WTC11 (cell line): ENCODE measurements around the gene GPATCH2L. TPM values are rescaled to one million over a fixed set of nuclear protein-coding genes. Genes with fewer than 3 reads are reported as not detected.

Source experiments
- ATAC-seq: fragments of 200-7000 bp; cut with Tn5 transposase; 2 replicates; pipeline ENCODE4 v1.10.0; 2021; ENCODE audit warnings: mild to moderate bottlenecking, moderate library complexity
- CTCF ChIA-PET: fragments of 300-600 bp; sonication (Branson Sonifier 250); formaldehyde crosslinking; loops from one replicate; lab custom pipeline; 2021; ENCODE audit warnings: antibody characterized with exemption; lab: Charles Lee
- POLR2A ChIA-PET: fragments of 350-600 bp; sonication (Branson Sonifier 250); formaldehyde crosslinking; loops from one replicate; lab custom pipeline; 2021; ENCODE audit warnings: antibody characterized with exemption; lab: Charles Lee
- DNase-seq: peaks from one replicate; pipeline ENCODE4 v3.0.0; 2021; ENCODE audit warnings: low spot score
- H3K27ac Mint-ChIP-seq: 2 replicates; pipeline ENCODE4 v1.8.0; 2021; ENCODE audit warnings: mixed read lengths
- H3K27me3 Mint-ChIP-seq: 2 replicates; pipeline ENCODE4 v1.8.0; 2021; ENCODE audit warnings: low read depth, mild to moderate bottlenecking, moderate library complexity, mixed read lengths
- H3K36me3 Mint-ChIP-seq: 2 replicates; pipeline ENCODE4 v1.8.0; 2021; ENCODE audit warnings: mixed read lengths
- H3K4me1 Mint-ChIP-seq: 2 replicates; pipeline ENCODE4 v1.8.0; 2022; ENCODE audit warnings: mixed read lengths
- H3K4me3 Mint-ChIP-seq: 2 replicates; pipeline ENCODE4 v1.8.0; 2021; ENCODE audit warnings: mild to moderate bottlenecking, moderate library complexity, mixed read lengths
- H3K9me3 Mint-ChIP-seq: 2 replicates; pipeline ENCODE4 v1.8.0; 2021; ENCODE audit warnings: mixed read lengths
- GTF2I ChIP-seq: fragments of 250-450 bp; sonication (Bioruptor Pico); conservative IDR thresholded peaks from 2 replicates; pipeline ENCODE4 v1.4.0; 2021; ENCODE audit warnings: mild to moderate bottlenecking
- SOX15 ChIP-seq: fragments of 250-450 bp; sonication (Bioruptor Pico); IDR thresholded peaks from 2 replicates; pipeline ENCODE4 v1.9.0; 2021; ENCODE audit warnings: mild to moderate bottlenecking
- ZMAT4 ChIP-seq: fragments of 250-450 bp; sonication (Bioruptor Pico); IDR thresholded peaks from 2 replicates; pipeline ENCODE4 v1.9.0; 2021; ENCODE audit warnings: mild to moderate bottlenecking
- ZNF138 ChIP-seq: sonication (generic); formaldehyde crosslinking; conservative IDR thresholded peaks from 2 replicates; pipeline ENCODE4 v1.8.1; 2022; ENCODE audit warnings: mild to moderate bottlenecking, moderate library complexity, missing genetic modification reagents
- ZNF396 ChIP-seq: fragments of 250-450 bp; sonication (Bioruptor Pico); IDR thresholded peaks from 2 replicates; pipeline ENCODE4 v1.8.0; 2021; ENCODE audit warnings: mild to moderate bottlenecking, moderate library complexity, borderline replicate concordance
- ZNF416 ChIP-seq: fragments of 250-450 bp; sonication (Bioruptor Pico); IDR thresholded peaks from 2 replicates; pipeline ENCODE4 v1.9.0; 2021; ENCODE audit warnings: mild to moderate bottlenecking, inconsistent platforms
- ZNF423 ChIP-seq: fragments of 250-450 bp; sonication (Bioruptor Pico); IDR thresholded peaks from 2 replicates; pipeline ENCODE4 v2.1.2; 2022; ENCODE audit warnings: mild to moderate bottlenecking, moderate library complexity
- ZNF512 ChIP-seq: sonication (generic); formaldehyde crosslinking; IDR thresholded peaks from 2 replicates; pipeline ENCODE4 v1.8.1; 2022; ENCODE audit warnings: missing genetic modification reagents, borderline replicate concordance
- ZNF671 ChIP-seq: fragments of 250-450 bp; sonication (Bioruptor Pico); IDR thresholded peaks from 2 replicates; pipeline ENCODE4 v1.8.0; 2021; ENCODE audit warnings: mild to moderate bottlenecking
- total RNA-seq: library from RNA; stranded (reverse); gene quantifications from 3 replicates; pipeline ENCODE4 v1.2.3, GENCODE V29; 2021
- TF ChIP-seq, protein P1 (sequence below): sonication (generic); formaldehyde crosslinking; IDR thresholded peaks from 2 replicates; pipeline ENCODE4 v1.8.0; 2022; ENCODE audit warnings: mild to moderate bottlenecking, missing genetic modification reagents
- TF ChIP-seq, protein P2 (sequence below): sonication (generic); formaldehyde crosslinking; IDR thresholded peaks from 2 replicates; pipeline ENCODE4 v1.8.1; 2023; ENCODE audit warnings: mild to moderate bottlenecking, missing genetic modification reagents, moderate library complexity
- TF ChIP-seq, protein P3 (sequence below): fragments of 250-450 bp; sonication (Bioruptor Pico); IDR thresholded peaks from 2 replicates; pipeline ENCODE4 v1.9.0; 2021; ENCODE audit warnings: mild to moderate bottlenecking, borderline replicate concordance
- TF ChIP-seq, protein P4 (sequence below): fragments of 250-450 bp; sonication (Bioruptor Pico); IDR thresholded peaks from 2 replicates; pipeline ENCODE4 v1.8.0; 2021; ENCODE audit warnings: mild to moderate bottlenecking
- TF ChIP-seq, protein P5 (sequence below): sonication (generic); formaldehyde crosslinking; IDR thresholded peaks from 2 replicates; pipeline ENCODE4 v1.8.0; 2022; ENCODE audit warnings: missing genetic modification reagents

GPATCH2L gene
- total RNA-seq, 1 experiment from 2014 or later, result 67.2 TPM

- Mint-ChIP-seq H3K4me1 (peaks cover 25% of the 10 kb centered on the region), H3K36me3 (no peaks in the 10 kb centered on the region), H3K9me3 (0 out of 2 replicates have a peak, but pooled peaks cover 6% of the 10 kb centered on the region), H3K27ac (no peak overlapping the region), H3K4me3 (no peak overlapping the region), H3K27me3 (no peaks in the 10 kb centered on the region)
- POLR2A ChIA-PET, result no interaction called here
- no peak for TF ChIP-seq ZNF671 (CRISPR knock-in tag)
- TF ChIP-seq, protein P1, sequence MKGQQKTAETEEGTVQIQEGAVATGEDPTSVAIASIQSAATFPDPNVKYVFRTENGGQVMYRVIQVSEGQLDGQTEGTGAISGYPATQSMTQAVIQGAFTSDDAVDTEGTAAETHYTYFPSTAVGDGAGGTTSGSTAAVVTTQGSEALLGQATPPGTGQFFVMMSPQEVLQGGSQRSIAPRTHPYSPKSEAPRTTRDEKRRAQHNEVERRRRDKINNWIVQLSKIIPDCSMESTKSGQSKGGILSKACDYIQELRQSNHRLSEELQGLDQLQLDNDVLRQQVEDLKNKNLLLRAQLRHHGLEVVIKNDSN, result no peak
- no peak for TF ChIP-seq ZNF138 (CRISPR knock-in tag)
- TF ChIP-seq, protein P2, sequence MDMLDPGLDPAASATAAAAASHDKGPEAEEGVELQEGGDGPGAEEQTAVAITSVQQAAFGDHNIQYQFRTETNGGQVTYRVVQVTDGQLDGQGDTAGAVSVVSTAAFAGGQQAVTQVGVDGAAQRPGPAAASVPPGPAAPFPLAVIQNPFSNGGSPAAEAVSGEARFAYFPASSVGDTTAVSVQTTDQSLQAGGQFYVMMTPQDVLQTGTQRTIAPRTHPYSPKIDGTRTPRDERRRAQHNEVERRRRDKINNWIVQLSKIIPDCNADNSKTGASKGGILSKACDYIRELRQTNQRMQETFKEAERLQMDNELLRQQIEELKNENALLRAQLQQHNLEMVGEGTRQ (CRISPR knock-in tag), result no peak
- TF ChIP-seq ZNF512 (CRISPR knock-in tag), result no peak
- TF ChIP-seq, protein P3, sequence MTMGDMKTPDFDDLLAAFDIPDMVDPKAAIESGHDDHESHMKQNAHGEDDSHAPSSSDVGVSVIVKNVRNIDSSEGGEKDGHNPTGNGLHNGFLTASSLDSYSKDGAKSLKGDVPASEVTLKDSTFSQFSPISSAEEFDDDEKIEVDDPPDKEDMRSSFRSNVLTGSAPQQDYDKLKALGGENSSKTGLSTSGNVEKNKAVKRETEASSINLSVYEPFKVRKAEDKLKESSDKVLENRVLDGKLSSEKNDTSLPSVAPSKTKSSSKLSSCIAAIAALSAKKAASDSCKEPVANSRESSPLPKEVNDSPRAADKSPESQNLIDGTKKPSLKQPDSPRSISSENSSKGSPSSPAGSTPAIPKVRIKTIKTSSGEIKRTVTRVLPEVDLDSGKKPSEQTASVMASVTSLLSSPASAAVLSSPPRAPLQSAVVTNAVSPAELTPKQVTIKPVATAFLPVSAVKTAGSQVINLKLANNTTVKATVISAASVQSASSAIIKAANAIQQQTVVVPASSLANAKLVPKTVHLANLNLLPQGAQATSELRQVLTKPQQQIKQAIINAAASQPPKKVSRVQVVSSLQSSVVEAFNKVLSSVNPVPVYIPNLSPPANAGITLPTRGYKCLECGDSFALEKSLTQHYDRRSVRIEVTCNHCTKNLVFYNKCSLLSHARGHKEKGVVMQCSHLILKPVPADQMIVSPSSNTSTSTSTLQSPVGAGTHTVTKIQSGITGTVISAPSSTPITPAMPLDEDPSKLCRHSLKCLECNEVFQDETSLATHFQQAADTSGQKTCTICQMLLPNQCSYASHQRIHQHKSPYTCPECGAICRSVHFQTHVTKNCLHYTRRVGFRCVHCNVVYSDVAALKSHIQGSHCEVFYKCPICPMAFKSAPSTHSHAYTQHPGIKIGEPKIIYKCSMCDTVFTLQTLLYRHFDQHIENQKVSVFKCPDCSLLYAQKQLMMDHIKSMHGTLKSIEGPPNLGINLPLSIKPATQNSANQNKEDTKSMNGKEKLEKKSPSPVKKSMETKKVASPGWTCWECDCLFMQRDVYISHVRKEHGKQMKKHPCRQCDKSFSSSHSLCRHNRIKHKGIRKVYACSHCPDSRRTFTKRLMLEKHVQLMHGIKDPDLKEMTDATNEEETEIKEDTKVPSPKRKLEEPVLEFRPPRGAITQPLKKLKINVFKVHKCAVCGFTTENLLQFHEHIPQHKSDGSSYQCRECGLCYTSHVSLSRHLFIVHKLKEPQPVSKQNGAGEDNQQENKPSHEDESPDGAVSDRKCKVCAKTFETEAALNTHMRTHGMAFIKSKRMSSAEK (CRISPR knock-in tag), result no peak
- no peak for TF ChIP-seq GTF2I
- no peak for TF ChIP-seq ZNF416 (CRISPR knock-in tag)
- TF ChIP-seq, protein P4, sequence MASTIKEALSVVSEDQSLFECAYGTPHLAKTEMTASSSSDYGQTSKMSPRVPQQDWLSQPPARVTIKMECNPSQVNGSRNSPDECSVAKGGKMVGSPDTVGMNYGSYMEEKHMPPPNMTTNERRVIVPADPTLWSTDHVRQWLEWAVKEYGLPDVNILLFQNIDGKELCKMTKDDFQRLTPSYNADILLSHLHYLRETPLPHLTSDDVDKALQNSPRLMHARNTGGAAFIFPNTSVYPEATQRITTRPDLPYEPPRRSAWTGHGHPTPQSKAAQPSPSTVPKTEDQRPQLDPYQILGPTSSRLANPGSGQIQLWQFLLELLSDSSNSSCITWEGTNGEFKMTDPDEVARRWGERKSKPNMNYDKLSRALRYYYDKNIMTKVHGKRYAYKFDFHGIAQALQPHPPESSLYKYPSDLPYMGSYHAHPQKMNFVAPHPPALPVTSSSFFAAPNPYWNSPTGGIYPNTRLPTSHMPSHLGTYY (CRISPR knock-in tag), result no peak
- TF ChIP-seq, protein P5, sequence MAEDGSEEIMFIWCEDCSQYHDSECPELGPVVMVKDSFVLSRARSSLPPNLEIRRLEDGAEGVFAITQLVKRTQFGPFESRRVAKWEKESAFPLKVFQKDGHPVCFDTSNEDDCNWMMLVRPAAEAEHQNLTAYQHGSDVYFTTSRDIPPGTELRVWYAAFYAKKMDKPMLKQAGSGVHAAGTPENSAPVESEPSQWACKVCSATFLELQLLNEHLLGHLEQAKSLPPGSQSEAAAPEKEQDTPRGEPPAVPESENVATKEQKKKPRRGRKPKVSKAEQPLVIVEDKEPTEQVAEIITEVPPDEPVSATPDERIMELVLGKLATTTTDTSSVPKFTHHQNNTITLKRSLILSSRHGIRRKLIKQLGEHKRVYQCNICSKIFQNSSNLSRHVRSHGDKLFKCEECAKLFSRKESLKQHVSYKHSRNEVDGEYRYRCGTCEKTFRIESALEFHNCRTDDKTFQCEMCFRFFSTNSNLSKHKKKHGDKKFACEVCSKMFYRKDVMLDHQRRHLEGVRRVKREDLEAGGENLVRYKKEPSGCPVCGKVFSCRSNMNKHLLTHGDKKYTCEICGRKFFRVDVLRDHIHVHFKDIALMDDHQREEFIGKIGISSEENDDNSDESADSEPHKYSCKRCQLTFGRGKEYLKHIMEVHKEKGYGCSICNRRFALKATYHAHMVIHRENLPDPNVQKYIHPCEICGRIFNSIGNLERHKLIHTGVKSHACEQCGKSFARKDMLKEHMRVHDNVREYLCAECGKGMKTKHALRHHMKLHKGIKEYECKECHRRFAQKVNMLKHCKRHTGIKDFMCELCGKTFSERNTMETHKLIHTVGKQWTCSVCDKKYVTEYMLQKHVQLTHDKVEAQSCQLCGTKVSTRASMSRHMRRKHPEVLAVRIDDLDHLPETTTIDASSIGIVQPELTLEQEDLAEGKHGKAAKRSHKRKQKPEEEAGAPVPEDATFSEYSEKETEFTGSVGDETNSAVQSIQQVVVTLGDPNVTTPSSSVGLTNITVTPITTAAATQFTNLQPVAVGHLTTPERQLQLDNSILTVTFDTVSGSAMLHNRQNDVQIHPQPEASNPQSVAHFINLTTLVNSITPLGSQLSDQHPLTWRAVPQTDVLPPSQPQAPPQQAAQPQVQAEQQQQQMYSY, result no peak
- no peak for TF ChIP-seq ZNF423
- no peak for TF ChIP-seq SOX15 (CRISPR knock-in tag)
- DNase-seq (no peak), ATAC-seq (no peak)
- CTCF ChIA-PET, result no interaction called here
These were observed 101.4 kb downstream of the GPATCH2L start for GRCh38 chr14:76253111-76253510.

DNA sequence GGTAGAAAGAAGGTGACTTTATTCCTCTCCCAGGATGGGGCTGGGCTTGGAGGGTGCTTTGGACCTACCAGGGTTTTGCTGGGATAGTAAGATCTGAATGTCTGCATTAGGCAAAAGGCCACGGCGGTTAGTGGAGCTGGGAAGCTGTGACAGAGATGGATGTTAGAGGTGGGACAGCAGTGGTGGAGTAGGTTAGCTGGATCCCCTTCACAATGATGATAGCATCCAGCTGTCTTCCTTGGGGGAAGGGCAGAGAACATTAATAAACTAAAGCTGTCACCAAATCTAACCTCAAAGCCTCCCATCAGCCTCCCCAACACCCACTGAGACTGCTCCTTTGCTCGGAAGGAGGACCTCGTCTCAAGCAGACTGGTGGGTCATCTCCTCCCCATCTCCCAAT, 104.8 kb downstream of the GPATCH2L start:
- no peak for ATAC-seq
- POLR2A ChIA-PET, result no interaction called here
- H3K36me3 Mint-ChIP-seq, result no peaks in the 10 kb centered on the region
- H3K4me3 Mint-ChIP-seq, result no peak overlapping the region
- CTCF ChIA-PET, result no interaction called here
- H3K27me3 Mint-ChIP-seq, result no peaks in the 10 kb centered on the region
- DNase-seq, result no peak
- no peak for TF ChIP-seq ZMAT4 (CRISPR knock-in tag)
- TF ChIP-seq ZNF396 (CRISPR knock-in tag), result no peak
- H3K4me1 Mint-ChIP-seq, result peaks cover 17% of the 10 kb centered on the region
- H3K27ac Mint-ChIP-seq, result no peak overlapping the region
- H3K9me3 Mint-ChIP-seq, result 0 out of 2 replicates have a peak, but pooled peaks cover 6% of the 10 kb centered on the region
